Naive thymus-derived CD8-positive, alpha-beta T cell (primary cell): ENCODE measurements around the gene MAP7D1. TPM values are rescaled to one million over a fixed set of nuclear protein-coding genes. Genes with fewer than 3 reads are reported as not detected.

Experiments
- polyA plus RNA-seq, 3 donors: library from polyadenylated mRNA; unstranded; fragments of 300-500 nt; fragmentation: Illumina TruSeq; gene quantifications; one replicate each; pipeline ENCODE4 v1.2.3, GENCODE V29; 2021
- total RNA-seq, 8 experiments: library from RNA in 2 of 8; stranded (reverse) in 2 of 8; gene quantifications; one replicate each; pipeline ENCODE4 v1.2.3 and lab custom pipeline; 2021 to 2026

Gene MAP7D1
- total and polyA plus RNA-seq, 5 experiments from 2014 or later, result 13.3 to 275 (median 67.1) TPM

Other genes starting within 250 kb of the MAP7D1 start
- gene AGO3, start 225.1 kb upstream of the MAP7D1 start, total RNA-seq, result 10 to 100 TPM; 38.6 to 40.8 TPM
- gene AGO3, start 225.1 kb upstream of the MAP7D1 start, polyA plus RNA-seq, result 10 to 100 TPM in 1 of 3 donors, 1 to 10 TPM in 2; 5.7 to 16.8 (median 8.6) TPM
- not detected for gene TEKT2, start 72.1 kb upstream of the MAP7D1 start, total RNA-seq
- gene TEKT2, start 72.1 kb upstream of the MAP7D1 start, polyA plus RNA-seq, result not detected
- gene ADPRS, start 67.3 kb upstream of the MAP7D1 start, total RNA-seq, result 10 to 100 TPM; 28.3 to 30.4 TPM
- gene ADPRS, start 67.3 kb upstream of the MAP7D1 start, polyA plus RNA-seq, result 10 to 100 TPM in 2 of 3 donors, 1 to 10 TPM in 1; 9.9 to 24.8 (median 11.5) TPM
- gene COL8A2, start 30.9 kb upstream of the MAP7D1 start, total RNA-seq, result under 1 TPM; 0.22 to 0.31 TPM
- gene COL8A2, start 30.9 kb upstream of the MAP7D1 start, polyA plus RNA-seq, result under 1 TPM; 0.07 to 0.22 (median 0.15) TPM
- gene TRAPPC3, start 6.7 kb upstream of the MAP7D1 start, total RNA-seq, result 10 to 100 TPM; 44.6 to 53.7 TPM
- 100 to 1,000 TPM in 2 of 3 donors, 10 to 100 TPM in 1; 99.9 to 115 (median 110) TPM for gene TRAPPC3, start 6.7 kb upstream of the MAP7D1 start, polyA plus RNA-seq
- 100 to 1,000 TPM; 123 to 131 TPM for gene THRAP3, start 68.3 kb downstream of the MAP7D1 start, total RNA-seq
- gene THRAP3, start 68.3 kb downstream of the MAP7D1 start, polyA plus RNA-seq, result 100 to 1,000 TPM in 1 of 3 donors, 10 to 100 TPM in 2; 87.6 to 106 (median 97.8) TPM
- gene SH3D21, start 150.2 kb downstream of the MAP7D1 start, total RNA-seq, result 1 to 10 TPM; 2.6 to 2.7 TPM
- gene SH3D21, start 150.2 kb downstream of the MAP7D1 start, polyA plus RNA-seq, result under 1 TPM in 2 of 3 donors, not detected in 1; 0.19 to 0.35 TPM
- gene EVA1B, start 167.5 kb downstream of the MAP7D1 start, total RNA-seq, result 1 to 10 TPM; 1.2 to 1.6 TPM
- gene EVA1B, start 167.5 kb downstream of the MAP7D1 start, polyA plus RNA-seq, result 1 to 10 TPM in 1 of 3 donors, under 1 TPM in 2; 0.16 to 2.4 (median 0.43) TPM
- 10 to 100 TPM; 46.2 to 47.8 TPM for gene STK40, start 229.8 kb downstream of the MAP7D1 start, total RNA-seq
- gene STK40, start 229.8 kb downstream of the MAP7D1 start, polyA plus RNA-seq, result 10 to 100 TPM; 21.6 to 31.7 (median 23.6) TPM
- 10 to 100 TPM; 40.8 to 47.1 TPM for gene LSM10, start 241.7 kb downstream of the MAP7D1 start, total RNA-seq
- 100 to 1,000 TPM; 118 to 122 (median 121) TPM for gene LSM10, start 241.7 kb downstream of the MAP7D1 start, polyA plus RNA-seq